HEK293T (cell line): ENCODE measurements around the gene PHACTR3.

Experiments
- BHLHE40 ChIP-seq: fragments of 450-650 bp; IDR thresholded peaks from 2 replicates; pipeline ENCODE4 v1.6.1; 2016; ENCODE audit warnings: mild to moderate bottlenecking, moderate library complexity, borderline replicate concordance
- ELF4 ChIP-seq: fragments of 450-650 bp; IDR thresholded peaks from 2 replicates; pipeline ENCODE4 v1.6.1; 2017; ENCODE audit warnings: antibody characterized with exemption
- FOXM1 ChIP-seq: fragments of 450-650 bp; IDR thresholded peaks from 2 replicates; pipeline ENCODE4 v1.6.1; 2017; ENCODE audit warnings: mild to moderate bottlenecking, borderline replicate concordance
- PKNOX1 ChIP-seq: fragments of 450-650 bp; IDR thresholded peaks from 2 replicates; pipeline ENCODE4 v1.6.1; 2016

GRCh38 chr20:59884494-59884893 is 280.2 kb downstream of the PHACTR3 start:
- TF ChIP-seq ELF4 (no peak), FOXM1 (no peak), BHLHE40 (no peak), PKNOX1 (no peak)
